Vagina (tissue), 2 donors: ENCODE data around the gene AGBL4. TPM values are rescaled to one million over a fixed set of nuclear protein-coding genes. Genes with fewer than 3 reads are reported as not detected.

Source experiments
- DNase-seq, 2 donors: peaks; one replicate each; pipeline ENCODE4 v3.0.0-alpha.2; 2017; ENCODE audit errors: extremely low spot score in 2 of 2
- H3K27ac ChIP-seq: fragments of 200-600 bp; sonication (generic); one replicate; pipeline ENCODE4 v1.5.1; 2019
- H3K27me3 ChIP-seq: fragments of 200-600 bp; sonication (generic); one replicate; pipeline ENCODE4 v1.5.1; 2019
- H3K36me3 ChIP-seq, 2 donors: fragments of 200-600 bp; sonication (generic); one replicate each; pipeline ENCODE4 v1.5.1; 2017 to 2019
- H3K4me1 ChIP-seq: fragments of 200-600 bp; sonication (generic); one replicate; pipeline ENCODE4 v1.5.1; 2019
- H3K4me3 ChIP-seq, 2 donors: fragments of 200-600 bp; sonication (generic); 1 replicate in 1 of 2; 2 replicates in 1 of 2; pipeline ENCODE4 v1.5.1; 2016 to 2019
- H3K9me3 ChIP-seq: fragments of 200-600 bp; sonication (generic); one replicate; pipeline ENCODE4 v1.5.1; 2019
- CTCF ChIP-seq, 3 experiments: fragments of 450-650 bp in 2 of 3; fragments of 200-600 bp in 1 of 3; sonication (generic) in 1 of 3; IDR thresholded peaks; one replicate each; pipeline ENCODE4 v1.5.1; 2017 to 2019; ENCODE audit warnings: antibody characterized with exemption in 3 of 3, mild to moderate bottlenecking in 2 of 3, moderate library complexity in 2 of 3
- POLR2A ChIP-seq, 2 donors: fragments of 450-650 bp; IDR thresholded peaks; one replicate each; pipeline ENCODE4 v1.6.1; 2017; ENCODE audit warnings: antibody characterized with exemption in 2 of 2, mild to moderate bottlenecking in 2 of 2, moderate library complexity in 2 of 2
- POLR2AphosphoS5 ChIP-seq, 2 donors: sonication (generic); formaldehyde crosslinking; IDR thresholded peaks; one replicate each; pipeline ENCODE4 v1.9.0; 2017; ENCODE audit warnings: antibody characterized with exemption in 2 of 2, mild to moderate bottlenecking in 2 of 2, low read depth in 1 of 2; ENCODE audit not compliant: insufficient read depth in 1 of 2
- intact Hi-C: fragments of 100-400 bp; cut with DNase I; formaldehyde crosslinking; loops from one replicate; pipeline ENCODE4 v1.15.1; 2023
- total RNA-seq: library from RNA; depleted of rRNA; stranded (reverse); fragments of >200 nt; gene quantifications from one replicate; pipeline ENCODE4 v1.2.3, GENCODE V29; 2016

Gene AGBL4
- total RNA-seq, 1 donor from 2014 or later, result not detected

- Histone ChIP-seq H3K4me1 (no peaks in the 10 kb centered on the region), H3K9me3 (no peaks in the 10 kb centered on the region), H3K27me3 (no peaks in the 10 kb centered on the region), H3K27ac (no peak overlapping the region), H3K36me3 (no peaks in the 10 kb centered on the region), H3K4me3 (no peak overlapping the region)
- intact Hi-C loops, result no loop called here
- no peak for DNase-seq
- TF ChIP-seq POLR2AphosphoS5 (IDR thresholded peaks at IDR 0.05; ENCODE audit: insufficient read depth in 1 of 2, low read depth in 1 of 2) (no peak), CTCF (IDR thresholded peaks at IDR 0.05) (no peak), POLR2A (IDR thresholded peaks at IDR 0.05) (no peak)
Measured at GRCh38 chr1:48717082-48717481, 1306.7 kb downstream of the AGBL4 start.

DNA sequence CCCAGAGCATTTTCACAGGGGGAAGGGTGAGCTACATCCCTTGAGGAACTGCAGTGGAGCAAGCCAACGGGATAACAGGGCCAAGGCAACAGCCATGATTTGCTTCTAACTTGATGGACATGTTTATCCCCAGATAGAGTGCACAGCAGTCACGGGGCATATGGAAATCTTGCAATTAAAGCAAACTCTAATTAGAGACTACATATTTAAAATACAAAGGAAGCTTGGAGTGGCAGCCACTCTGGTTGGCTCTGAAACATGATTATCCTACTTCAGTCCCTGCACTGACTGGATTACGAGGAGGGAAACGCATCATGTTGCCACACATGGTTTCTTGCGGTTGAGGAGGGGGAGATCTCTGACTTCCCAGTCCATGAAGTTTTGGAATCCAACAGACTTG is 1307.8 kb downstream of the AGBL4 start:
- no peak overlapping the region for H3K4me3 ChIP-seq
- intact Hi-C loops, result no loop called here
- DNase-seq, result no peak
- TF ChIP-seq CTCF (IDR thresholded peaks at IDR 0.05) (no peak), POLR2A (IDR thresholded peaks at IDR 0.05) (no peak), POLR2AphosphoS5 (IDR thresholded peaks at IDR 0.05; ENCODE audit: insufficient read depth in 1 of 2, low read depth in 1 of 2) (no peak)
- no peaks in the 10 kb centered on the region for H3K36me3 ChIP-seq
- H3K27me3 ChIP-seq, result no peaks in the 10 kb centered on the region
- H3K9me3 ChIP-seq, result no peaks in the 10 kb centered on the region
- no peaks in the 10 kb centered on the region for H3K4me1 ChIP-seq
- no peak overlapping the region for H3K27ac ChIP-seq

GRCh38 chr1:48710915-48711314 is 1312.8 kb downstream of the AGBL4 start:
- Histone ChIP-seq H3K36me3 (no peaks in the 10 kb centered on the region), H3K4me3 (no peak overlapping the region), H3K27me3 (no peaks in the 10 kb centered on the region), H3K9me3 (no peaks in the 10 kb centered on the region), H3K27ac (no peak overlapping the region), H3K4me1 (no peaks in the 10 kb centered on the region)
- DNase-seq, result no peak
- TF ChIP-seq CTCF (IDR thresholded peaks at IDR 0.05) (no peak), POLR2AphosphoS5 (IDR thresholded peaks at IDR 0.05; ENCODE audit: insufficient read depth in 1 of 2, low read depth in 1 of 2) (no peak), POLR2A (IDR thresholded peaks at IDR 0.05) (no peak)
- intact Hi-C loops, result no loop called here

DNA sequence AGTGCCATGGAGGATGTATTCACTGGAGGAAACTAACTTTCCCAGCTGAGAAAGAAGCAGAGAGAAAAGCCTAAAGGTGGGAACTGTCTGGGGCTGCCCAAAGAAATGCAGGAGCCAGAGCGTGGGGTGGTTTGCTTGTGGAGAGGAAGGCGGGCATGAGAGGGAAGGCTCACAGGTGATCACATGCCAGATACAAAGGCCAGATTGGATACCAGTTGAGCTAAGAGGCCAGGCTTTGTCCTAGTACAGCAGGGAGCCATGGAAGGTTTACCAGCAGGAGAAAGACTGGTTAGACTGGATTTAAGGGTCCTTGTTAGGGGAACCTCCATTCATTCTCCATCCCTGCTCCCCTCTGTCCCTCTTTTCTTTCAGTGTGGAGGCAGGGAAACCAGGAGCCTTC is 1313.4 kb downstream of the AGBL4 start:
- TF ChIP-seq POLR2AphosphoS5 (IDR thresholded peaks at IDR 0.05; ENCODE audit: insufficient read depth in 1 of 2, low read depth in 1 of 2) (no peak), POLR2A (IDR thresholded peaks at IDR 0.05) (no peak), CTCF (IDR thresholded peaks at IDR 0.05) (no peak)
- Histone ChIP-seq H3K4me3 (no peak overlapping the region), H3K4me1 (no peaks in the 10 kb centered on the region), H3K9me3 (no peaks in the 10 kb centered on the region), H3K27ac (no peak overlapping the region), H3K27me3 (no peaks in the 10 kb centered on the region), H3K36me3 (no peaks in the 10 kb centered on the region)
- intact Hi-C loops, result no loop called here
- no peak for DNase-seq

DNA sequence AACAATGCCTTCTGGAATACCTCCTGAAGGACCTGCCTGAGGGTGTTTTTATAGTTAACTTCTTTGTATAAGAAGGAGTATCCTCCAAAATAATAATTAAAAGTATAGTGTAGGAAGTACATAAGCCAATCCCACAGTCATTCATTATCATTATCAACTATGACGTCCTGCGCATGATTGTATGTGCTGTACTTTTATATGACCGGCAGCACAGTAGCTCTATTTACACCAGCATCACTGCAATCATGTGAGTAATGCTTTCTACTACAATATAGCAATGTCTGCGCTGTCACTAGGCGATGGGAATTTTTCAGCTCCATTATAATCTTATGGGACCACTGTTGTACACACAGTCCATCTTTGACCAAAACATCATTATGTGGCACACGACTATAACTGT is 1319.0 kb downstream of the AGBL4 start:
- Histone ChIP-seq H3K4me3 (no peak overlapping the region), H3K9me3 (no peaks in the 10 kb centered on the region), H3K36me3 (no peaks in the 10 kb centered on the region), H3K27ac (no peak overlapping the region), H3K27me3 (no peaks in the 10 kb centered on the region), H3K4me1 (no peaks in the 10 kb centered on the region)
- no peak for DNase-seq
- intact Hi-C loops, result no loop called here
- no peak for TF ChIP-seq POLR2AphosphoS5 (IDR thresholded peaks at IDR 0.05; ENCODE audit: insufficient read depth in 1 of 2, low read depth in 1 of 2)

GRCh38 chr1:48701445-48701844 is 1322.3 kb downstream of the AGBL4 start:
- Histone ChIP-seq H3K27me3 (no peaks in the 10 kb centered on the region), H3K4me1 (no peaks in the 10 kb centered on the region), H3K27ac (no peak overlapping the region), H3K4me3 (no peak overlapping the region), H3K9me3 (no peaks in the 10 kb centered on the region), H3K36me3 (no peaks in the 10 kb centered on the region)
- intact Hi-C loops, result no loop called here
- no peak for DNase-seq
- TF ChIP-seq CTCF (IDR thresholded peaks at IDR 0.05) (no peak), POLR2A (IDR thresholded peaks at IDR 0.05) (no peak), POLR2AphosphoS5 (IDR thresholded peaks at IDR 0.05; ENCODE audit: insufficient read depth in 1 of 2, low read depth in 1 of 2) (no peak)
